Upper lobe of right lung (tissue), 1 donor: ENCODE results near the gene KCNMA1. TPM values are rescaled to one million over a fixed set of nuclear protein-coding genes. Genes with fewer than 3 reads are reported as not detected.

Source experiments
- ATAC-seq: fragments of 200-7000 bp; cut with Tn5 transposase; one replicate; pipeline ENCODE4 v1.9.1; 2020; ENCODE audit warnings: mild to moderate bottlenecking, moderate library complexity
- DNase-seq: peaks from one replicate; pipeline ENCODE4 v3.0.0-alpha.2; 2020
- H3K27ac ChIP-seq: fragments of 200-600 bp; one replicate; pipeline ENCODE4 v1.8.0; 2022
- H3K27me3 ChIP-seq: fragments of 200-600 bp; one replicate; pipeline ENCODE4 v1.8.0; 2022; ENCODE audit warnings: mild to moderate bottlenecking
- H3K36me3 ChIP-seq: fragments of 200-600 bp; one replicate; pipeline ENCODE4 v1.8.0; 2022
- H3K4me1 ChIP-seq: fragments of 200-600 bp; one replicate; pipeline ENCODE4 v1.8.0; 2022
- H3K4me3 ChIP-seq: fragments of 200-600 bp; one replicate; pipeline ENCODE4 v1.8.0; 2022; ENCODE audit warnings: mild to moderate bottlenecking
- H3K9me3 ChIP-seq: fragments of 200-600 bp; one replicate; pipeline ENCODE4 v1.8.0; 2022
- CTCF ChIP-seq: fragments of 200-600 bp; IDR thresholded peaks from one replicate; pipeline ENCODE4 v1.8.0; 2022; ENCODE audit warnings: antibody characterized with exemption
- intact Hi-C: fragments of 100-400 bp; cut with DNase I; formaldehyde crosslinking; loops from one replicate; pipeline ENCODE4 v1.11.0; 2022
- total RNA-seq: library from RNA; stranded (reverse); fragmentation: NEBNext Ultra II Directional; extraction: Animal tissue kit (Norgen Biotek cat#: 25700); gene quantifications from one replicate; pipeline ENCODE4 v1.2.1, GENCODE V29; 2021
- donor health status: DM: no; HTN: yes; CAD: no; lungs with severe emphysema.

The KCNMA1 gene
- total RNA-seq, 1 donor from 2014 or later, result 26.3 TPM

- Histone ChIP-seq H3K36me3 (no peaks in the 10 kb centered on the region), H3K4me1 (no peaks in the 10 kb centered on the region), H3K4me3 (no peak overlapping the region), H3K9me3 (no peaks in the 10 kb centered on the region), H3K27me3 (no peaks in the 10 kb centered on the region), H3K27ac (no peak overlapping the region)
- intact Hi-C loops, result no loop called here
- ATAC-seq (no peak), DNase-seq (no peak)
- TF ChIP-seq CTCF, result no peak
Measured at GRCh38 chr10:76885816-76886215, 751.8 kb downstream of the KCNMA1 start.

DNA sequence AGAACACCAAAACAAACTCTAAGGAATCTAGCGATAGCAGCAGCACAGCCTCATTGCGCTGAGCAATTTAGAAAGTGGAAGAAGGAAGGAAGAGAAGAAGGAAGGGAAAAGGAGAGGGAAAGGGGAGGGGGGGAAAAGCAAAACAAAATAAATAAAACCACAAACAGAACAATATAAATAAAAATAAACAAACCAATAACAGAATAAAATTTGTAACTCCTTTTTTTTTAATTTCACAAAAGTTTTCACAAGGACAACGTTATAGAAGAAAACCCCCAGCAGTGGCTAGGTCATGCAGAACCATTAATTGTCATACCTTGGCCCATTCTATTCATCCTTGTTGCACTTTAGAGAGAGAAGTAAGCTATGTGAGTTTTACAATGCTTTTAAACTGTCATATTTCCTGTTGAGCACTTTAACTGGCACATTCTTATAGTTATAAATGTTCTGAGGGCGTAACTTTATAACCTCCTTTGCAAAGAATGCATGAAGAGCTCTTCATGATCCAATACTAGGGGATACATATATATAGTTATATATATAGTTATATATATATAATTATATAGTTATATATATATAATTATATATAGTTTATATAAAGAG, 752.8 kb downstream of the KCNMA1 start:
- no peak for TF ChIP-seq CTCF
- Histone ChIP-seq H3K4me1 (no peaks in the 10 kb centered on the region), H3K27me3 (no peaks in the 10 kb centered on the region), H3K36me3 (no peaks in the 10 kb centered on the region), H3K27ac (no peak overlapping the region), H3K9me3 (no peaks in the 10 kb centered on the region), H3K4me3 (no peak overlapping the region)
- DNase-seq (no peak), ATAC-seq (no peak)
- intact Hi-C loops, result no loop called here

GRCh38 chr10:76883596-76883995, 754.0 kb downstream of the KCNMA1 start:
- no peak for DNase-seq
- no peak for ATAC-seq
- no peak overlapping the region for H3K27ac ChIP-seq
- intact Hi-C loops, result no loop called here
- no peaks in the 10 kb centered on the region for H3K27me3 ChIP-seq
- no peaks in the 10 kb centered on the region for H3K9me3 ChIP-seq
- H3K36me3 ChIP-seq, result no peaks in the 10 kb centered on the region
- no peak for TF ChIP-seq CTCF
- no peak overlapping the region for H3K4me3 ChIP-seq
- H3K4me1 ChIP-seq, result no peaks in the 10 kb centered on the region

DNA sequence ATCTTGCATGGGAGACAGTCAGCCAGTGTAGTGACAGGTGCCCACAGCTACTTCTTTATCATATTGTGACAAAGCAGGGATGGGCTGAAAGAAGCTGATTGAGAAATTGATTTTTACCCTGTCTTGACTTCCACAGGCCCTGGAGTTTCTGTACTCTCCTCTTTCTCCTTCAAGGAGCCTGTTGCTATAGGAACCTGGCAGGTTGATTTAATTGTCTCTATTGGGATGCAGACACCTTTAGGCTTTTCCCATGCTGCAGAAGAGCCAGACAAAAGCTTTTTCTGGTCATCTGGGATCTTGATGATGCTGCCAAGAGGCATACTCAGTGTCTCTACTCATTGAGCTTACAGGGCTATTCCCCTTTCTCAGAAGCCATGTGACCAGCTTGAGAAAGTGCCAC, 754.8 kb downstream of the KCNMA1 start:
- no peak for TF ChIP-seq CTCF
- Histone ChIP-seq H3K36me3 (no peaks in the 10 kb centered on the region), H3K9me3 (no peaks in the 10 kb centered on the region)

GRCh38 chr10:76882245-76882644, 755.4 kb downstream of the KCNMA1 start:
- H3K4me1 ChIP-seq, result no peaks in the 10 kb centered on the region
- peaks cover 4% of the 10 kb centered on the region for H3K27me3 ChIP-seq
- ATAC-seq, result peak; percentile 87
- H3K27ac ChIP-seq, result no peak overlapping the region
- H3K9me3 ChIP-seq, result no peaks in the 10 kb centered on the region
- intact Hi-C loops, result no loop called here
- TF ChIP-seq CTCF, result no peak
- H3K4me3 ChIP-seq, result no peak overlapping the region
- H3K36me3 ChIP-seq, result no peaks in the 10 kb centered on the region
- no peak for DNase-seq

More for the DNA sequence above, 754.8 kb downstream of the KCNMA1 start:
- Histone ChIP-seq H3K4me1 (no peaks in the 10 kb centered on the region), H3K27me3 (peaks cover 3% of the 10 kb centered on the region), H3K27ac (no peak overlapping the region), H3K4me3 (no peak overlapping the region)
- ATAC-seq (no peak), DNase-seq (no peak)
- intact Hi-C loops, result no loop called here
